SK-N-SH (cell line): ENCODE results near the gene PPP1R3A. TPM values are rescaled to one million over a fixed set of nuclear protein-coding genes. Genes with fewer than 3 reads are reported as not detected.

ENCODE experiments used
- CTCF ChIA-PET: fragments of 300-600, 350-600 bp; formaldehyde crosslinking; extraction: SDS; loops from one replicate; lab custom pipeline; 2021; lab: Yijun Ruan, JAX
- POLR2A ChIA-PET: fragments of 350-600 bp; sonication (Branson Sonifier 250); formaldehyde crosslinking; extraction: SDS; loops from one replicate; lab custom pipeline; 2020; ENCODE audit warnings: antibody characterized with exemption, inconsistent platforms; lab: Yijun Ruan, JAX
- DNase-seq: peaks from one replicate; pipeline ENCODE4 v3.0.0; 2012
- H2AFZ ChIP-seq: fragments of 200-600 bp; sonication (generic); 2 replicates; pipeline ENCODE4 v1.8.1; 2016; ENCODE audit warnings: antibody characterized with exemption, mild to moderate bottlenecking, low read depth
- H3F3A ChIP-seq: fragments of 200-600 bp; sonication (generic); replicated peaks from 2 replicates; pipeline ENCODE3; 2016; ENCODE audit warnings: antibody characterized with exemption, mild to moderate bottlenecking; ENCODE audit not compliant: insufficient read depth
- H3K27ac ChIP-seq, 2 experiments: fragments of 200-500 bp in 1 of 2; fragments of 200-600 bp in 1 of 2; sonication (Bioruptor generic) in 1 of 2; sonication (generic), shearing (Covaris generic) in 1 of 2; 2 replicates each; pipeline versions ENCODE4 v1.5.1 to v1.6.1; 2014 to 2016; ENCODE audit warnings: low read depth in 2 of 2, inconsistent platforms in 1 of 2, low read length in 1 of 2, mild to moderate bottlenecking in 1 of 2, mixed read lengths in 1 of 2
- H3K27me3 ChIP-seq: fragments of 200-600 bp; sonication (generic), shearing (Covaris generic); 2 replicates; pipeline ENCODE4 v1.6.1; 2016; ENCODE audit warnings: mixed run types; ENCODE audit not compliant: insufficient read depth
- H3K36me3 ChIP-seq, 2 experiments: fragments of 200-500 bp in 1 of 2; fragments of 200-600 bp in 1 of 2; sonication (Bioruptor generic) in 1 of 2; sonication (generic) in 1 of 2; replicated peaks in 1 of 2; 2 replicates each; pipeline versions ENCODE3 to v1.5.1; 2014 to 2016; ENCODE audit warnings: low read length in 1 of 2, mild to moderate bottlenecking in 1 of 2; ENCODE audit not compliant: insufficient read depth in 2 of 2, control insufficient read depth in 1 of 2
- H3K4me1 ChIP-seq, 2 experiments: fragments of 200-500 bp in 1 of 2; fragments of 200-600 bp in 1 of 2; sonication (Bioruptor generic) in 1 of 2; sonication (generic), shearing (Covaris generic) in 1 of 2; 2 replicates each; pipeline versions ENCODE4 v1.5.1 to v1.6.1; 2014 to 2016; ENCODE audit warnings: low read depth in 1 of 2, low read length in 1 of 2, mixed run types in 1 of 2; ENCODE audit not compliant: insufficient read depth in 2 of 2, control insufficient read depth in 1 of 2
- H3K4me2 ChIP-seq: fragments of 200-600 bp; sonication (generic), shearing (Covaris generic); 2 replicates; pipeline ENCODE4 v1.6.1; 2017; ENCODE audit warnings: mixed run types
- H3K4me3 ChIP-seq, 2 experiments: fragments of 200-500 bp in 1 of 2; fragments of 200-600 bp in 1 of 2; sonication (Bioruptor generic) in 1 of 2; sonication (generic), shearing (Covaris generic) in 1 of 2; 2 replicates each; pipeline versions ENCODE4 v1.5.1 to v1.8.1; 2014 to 2016; ENCODE audit warnings: low read depth in 2 of 2, inconsistent platforms in 1 of 2, low read length in 1 of 2, mild to moderate bottlenecking in 1 of 2, mixed read lengths in 1 of 2, moderate library complexity in 1 of 2
- H3K79me2 ChIP-seq: fragments of 200-600 bp; sonication (generic); 2 replicates; pipeline ENCODE4 v1.8.1; 2017; ENCODE audit warnings: mild to moderate bottlenecking; ENCODE audit not compliant: insufficient read depth
- H3K9ac ChIP-seq: fragments of 200-600 bp; sonication (generic); 2 replicates; pipeline ENCODE4 v1.6.1; 2017; ENCODE audit warnings: mixed run types
- H3K9me2 ChIP-seq: fragments of 200-600 bp; sonication (generic); 2 replicates; pipeline ENCODE4 v1.6.1; 2017; ENCODE audit warnings: mixed run types
- H3K9me3 ChIP-seq: fragments of 200-600 bp; sonication (generic); 2 replicates; pipeline ENCODE4 v1.6.1; 2017; ENCODE audit warnings: mixed run types, mild to moderate bottlenecking, moderate library complexity
- H4K20me1 ChIP-seq: fragments of 200-600 bp; sonication (generic); 2 replicates; pipeline ENCODE4 v1.6.1; 2017; ENCODE audit warnings: mild to moderate bottlenecking, mixed run types; ENCODE audit not compliant: insufficient read depth
- ELF1 ChIP-seq: IDR thresholded peaks from 2 replicates; pipeline ENCODE4 v1.4.0; 2012
- EP300 ChIP-seq, 2 experiments: IDR thresholded peaks; 2 replicates each; pipeline versions ENCODE4 v1.4.0 to v1.6.1; 2012; ENCODE audit warnings: borderline replicate concordance in 1 of 2, low read depth in 1 of 2, low read length in 1 of 2
- EZH2phosphoT487 ChIP-seq: fragments of 200-600 bp; sonication (generic); IDR thresholded peaks from 2 replicates; pipeline ENCODE4 v1.6.1; 2017; ENCODE audit warnings: low read depth, mixed run types, mild to moderate bottlenecking, antibody characterized with exemption, moderate library complexity, borderline replicate concordance
- FOXJ3 ChIP-seq: sonication (generic); formaldehyde crosslinking; IDR thresholded peaks from 2 replicates; pipeline ENCODE4 v1.5.1; 2020; ENCODE audit warnings: mild to moderate bottlenecking, missing genetic modification reagents
- GATA2 ChIP-seq: sonication (generic); formaldehyde crosslinking; IDR thresholded peaks from 2 replicates; pipeline ENCODE4 v1.5.0; 2020; ENCODE audit warnings: mild to moderate bottlenecking, missing genetic modification reagents
- IRF3 ChIP-seq: fragments of 150-350 bp; IDR thresholded peaks from 2 replicates; pipeline ENCODE4 v1.6.1; 2016; ENCODE audit warnings: mild to moderate bottlenecking, low read depth, low read length
- JUND ChIP-seq: IDR thresholded peaks from 2 replicates; pipeline ENCODE4 v1.4.0; 2012
- MAX ChIP-seq: IDR thresholded peaks from 2 replicates; pipeline ENCODE4 v1.4.0; 2012; ENCODE audit warnings: low read depth
- NFIC ChIP-seq: IDR thresholded peaks from 2 replicates; pipeline ENCODE4 v1.4.0; 2012; ENCODE audit warnings: borderline replicate concordance
- NRF1 ChIP-seq: IDR thresholded peaks from 2 replicates; pipeline ENCODE4 v1.6.1; 2012; ENCODE audit warnings: low read depth, mild to moderate bottlenecking, low read length
- POLR2AphosphoS5 ChIP-seq: IDR thresholded peaks from 2 replicates; pipeline ENCODE4 v1.6.1; 2012; ENCODE audit warnings: low read depth, low read length
- RAD21 ChIP-seq: IDR thresholded peaks from 2 replicates; pipeline ENCODE4 v1.6.1; 2012; ENCODE audit warnings: mild to moderate bottlenecking, low read length
- TCF12 ChIP-seq: IDR thresholded peaks from 2 replicates; pipeline ENCODE4 v1.4.0; 2012
- TEAD4 ChIP-seq: IDR thresholded peaks from 2 replicates; pipeline ENCODE4 v1.4.0; 2012; ENCODE audit warnings: mild to moderate bottlenecking, borderline replicate concordance; ENCODE audit not compliant: insufficient read depth
- ZBTB33 ChIP-seq: IDR thresholded peaks from 2 replicates; pipeline ENCODE4 v1.4.0; 2012; ENCODE audit warnings: low read depth, borderline replicate concordance
- WGBS: methylation state at CpG from one replicate; pipeline ENCODE4 v1.1.6; 2017; ENCODE audit warnings: low lambda C conversion rate; 5-methylcytosine and 5-hydroxymethylcytosine counted together
- polyA plus RNA-seq, 3 experiments: library from polyadenylated mRNA; depleted of rRNA; stranded (reverse); fragments of >200 nt; gene quantifications; 2 replicates each; pipeline ENCODE4 v1.2.3, GENCODE V29; 2012
- TF ChIP-seq, protein P1 (sequence below): IDR thresholded peaks from 2 replicates; pipeline ENCODE4 v1.4.0; 2012; ENCODE audit warnings: low read depth, borderline replicate concordance

The PPP1R3A gene
- polyA plus RNA-seq, 1 of the 3 experiments (the other 2 are of a cell fraction): not detected

DNA sequence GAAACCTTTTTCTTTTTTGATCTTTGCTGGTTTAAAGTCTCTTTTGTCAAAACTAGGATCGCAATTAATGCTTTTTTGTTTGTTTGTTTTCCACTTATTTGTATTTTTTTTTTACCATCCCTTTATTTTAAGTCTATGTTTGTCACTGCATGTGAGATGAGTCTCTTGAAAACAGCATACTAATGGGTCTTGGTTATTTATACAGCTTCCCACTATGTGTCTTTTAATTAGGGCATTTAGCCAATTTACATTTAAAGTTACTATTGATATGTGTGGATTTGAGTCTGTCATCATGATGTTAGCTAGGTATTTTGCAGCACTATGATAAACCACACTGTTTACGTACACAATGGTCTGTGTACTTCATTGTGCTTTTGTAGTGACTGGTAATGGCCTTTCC is 34.7 kb upstream of the PPP1R3A start:
- no peaks in the 10 kb centered on the region for H4K20me1 ChIP-seq

More for the DNA sequence above, 34.7 kb upstream of the PPP1R3A start:
- ChIA-PET CTCF (interaction anchor here (0.6 kb wide), 1 partner anchor 1182 kb away, joined by 3 read pairs; no protein-coding TSS in a partner anchor), POLR2A (no interaction called here)
- Histone ChIP-seq H2AFZ (no peak overlapping the region), H3K9me2 (no peaks in the 10 kb centered on the region), H3K27ac (no peak overlapping the region), H3K4me1 (no peaks in the 10 kb centered on the region), H3K4me3 (no peak overlapping the region), H3K9ac (no peak overlapping the region), H3K4me2 (no peak overlapping the region), H3K9me3 (peaks cover 4% of the 10 kb centered on the region; the same call in 1 of the 2 replicates), H3K27me3 (no peaks in the 10 kb centered on the region), H3K36me3 (no peaks in the 10 kb centered on the region), H3F3A (no peaks in the 10 kb centered on the region), H3K79me2 (no peaks in the 10 kb centered on the region)
- TF ChIP-seq NFIC: no peak
- TF ChIP-seq POLR2AphosphoS5: no peak
- TF ChIP-seq, protein P1, sequence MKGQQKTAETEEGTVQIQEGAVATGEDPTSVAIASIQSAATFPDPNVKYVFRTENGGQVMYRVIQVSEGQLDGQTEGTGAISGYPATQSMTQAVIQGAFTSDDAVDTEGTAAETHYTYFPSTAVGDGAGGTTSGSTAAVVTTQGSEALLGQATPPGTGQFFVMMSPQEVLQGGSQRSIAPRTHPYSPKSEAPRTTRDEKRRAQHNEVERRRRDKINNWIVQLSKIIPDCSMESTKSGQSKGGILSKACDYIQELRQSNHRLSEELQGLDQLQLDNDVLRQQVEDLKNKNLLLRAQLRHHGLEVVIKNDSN: no peak
- TF ChIP-seq ZBTB33: no peak
- no peak for TF ChIP-seq TCF12
- TF ChIP-seq GATA2: no peak
- TF ChIP-seq JUND: no peak
- TF ChIP-seq NRF1: no peak
- no peak for TF ChIP-seq EZH2phosphoT487
- no peak for TF ChIP-seq IRF3
- no peak for TF ChIP-seq RAD21
- no peak for TF ChIP-seq EP300 (IDR thresholded peaks at IDR 0.05; ENCODE audit: borderline replicate concordance in 1 of 2, low read depth in 1 of 2, low read length in 1 of 2)
- no peak for TF ChIP-seq FOXJ3 (CRISPR knock-in tag)
- no peak for TF ChIP-seq MAX
- TF ChIP-seq ELF1: no peak
- TF ChIP-seq TEAD4: no peak
- no peak for DNase-seq
- WGBS: 4% methylated on average over 2 of the region's 2 CpGs
